Medulla oblongata (tissue), 1 donor: ENCODE data around the gene SH2D5.

Experiments used
- DNase-seq: peaks from one replicate; pipeline ENCODE4 v3.0.0-alpha.2; 2015; ENCODE audit errors: extremely low spot score

Gene SH2D5

GRCh38 chr1:20713440-20713839 lies 19.1 kb downstream of the SH2D5 start:
- DNase-seq, result no peak

GRCh38 chr1:20712215-20712577 lies 20.3 kb downstream of the SH2D5 start:
- no peak for DNase-seq

GRCh38 chr1:20711285-20712214 lies 21.0 kb downstream of the SH2D5 start:
- no peak for DNase-seq

GRCh38 chr1:20710469-20711284 lies 21.8 kb downstream of the SH2D5 start:
- DNase-seq, result no peak

GRCh38 chr1:20709868-20710267 lies 22.6 kb downstream of the SH2D5 start:
- no peak for DNase-seq

- no peak for DNase-seq
These were observed 23.6 kb downstream of the SH2D5 start for GRCh38 chr1:20708891-20709290.

- DNase-seq, result no peak
These were observed 24.4 kb downstream of the SH2D5 start for GRCh38 chr1:20708057-20708456.

- no peak for DNase-seq
These were observed 25.7 kb downstream of the SH2D5 start for GRCh38 chr1:20706841-20707240.

- no peak for DNase-seq
These were observed 27.2 kb downstream of the SH2D5 start for GRCh38 chr1:20705203-20705755.

- DNase-seq, result no peak
These were observed 27.9 kb downstream of the SH2D5 start for GRCh38 chr1:20704390-20705202.

- DNase-seq, result no peak
These were observed 29.3 kb downstream of the SH2D5 start for GRCh38 chr1:20703124-20703756.

- no peak for DNase-seq
These were observed 30.1 kb downstream of the SH2D5 start for GRCh38 chr1:20702416-20702815.

GRCh38 chr1:20701847-20702246 lies 30.7 kb downstream of the SH2D5 start:
- no peak for DNase-seq

- no peak for DNase-seq
These were observed 31.1 kb downstream of the SH2D5 start for GRCh38 chr1:20701446-20701845.

- DNase-seq, result no peak
These were observed 31.8 kb downstream of the SH2D5 start for GRCh38 chr1:20700636-20701215.

GRCh38 chr1:20699558-20699957 lies 32.9 kb downstream of the SH2D5 start:
- DNase-seq, result no peak

- DNase-seq, result no peak
These were observed 34.1 kb downstream of the SH2D5 start for GRCh38 chr1:20698195-20698910.

GRCh38 chr1:20697563-20697962 lies 34.9 kb downstream of the SH2D5 start:
- DNase-seq, result no peak

- DNase-seq, result peak; percentile 84
These were observed 35.8 kb downstream of the SH2D5 start for GRCh38 chr1:20696397-20697333.
